Astrocyte of the cerebellum (primary cell): ENCODE measurements around the gene PDE10A.

Experiments
- DNase-seq: peaks from one replicate; pipeline ENCODE4 v3.0.0-alpha.2; 2011; ENCODE audit warnings: low read depth
- H3K4me3 ChIP-seq: 2 replicates; pipeline ENCODE4 v1.5.1; 2011; ENCODE audit warnings: mild to moderate bottlenecking, low read depth, low read length, moderate library complexity
- CTCF ChIP-seq: IDR thresholded peaks from 2 replicates; pipeline ENCODE4 v1.5.1; 2012; ENCODE audit warnings: low read length, low read depth, moderate library complexity, mild to moderate bottlenecking; ENCODE audit errors: missing control alignments
- in situ Hi-C: cut with HindIII; loops from 2 replicates; pipeline ENCODE4 v1.10.0; 2017; ENCODE audit warnings: low sequenced_read_pairs

PDE10A gene

GRCh38 chr6:165663377-165663735 lies 315 bp upstream of the PDE10A start:
- in situ Hi-C loops: no loop called here
- no peak for TF ChIP-seq CTCF
- no peak for DNase-seq
- H3K4me3 ChIP-seq: peak overlapping the region; percentile 61

DNA sequence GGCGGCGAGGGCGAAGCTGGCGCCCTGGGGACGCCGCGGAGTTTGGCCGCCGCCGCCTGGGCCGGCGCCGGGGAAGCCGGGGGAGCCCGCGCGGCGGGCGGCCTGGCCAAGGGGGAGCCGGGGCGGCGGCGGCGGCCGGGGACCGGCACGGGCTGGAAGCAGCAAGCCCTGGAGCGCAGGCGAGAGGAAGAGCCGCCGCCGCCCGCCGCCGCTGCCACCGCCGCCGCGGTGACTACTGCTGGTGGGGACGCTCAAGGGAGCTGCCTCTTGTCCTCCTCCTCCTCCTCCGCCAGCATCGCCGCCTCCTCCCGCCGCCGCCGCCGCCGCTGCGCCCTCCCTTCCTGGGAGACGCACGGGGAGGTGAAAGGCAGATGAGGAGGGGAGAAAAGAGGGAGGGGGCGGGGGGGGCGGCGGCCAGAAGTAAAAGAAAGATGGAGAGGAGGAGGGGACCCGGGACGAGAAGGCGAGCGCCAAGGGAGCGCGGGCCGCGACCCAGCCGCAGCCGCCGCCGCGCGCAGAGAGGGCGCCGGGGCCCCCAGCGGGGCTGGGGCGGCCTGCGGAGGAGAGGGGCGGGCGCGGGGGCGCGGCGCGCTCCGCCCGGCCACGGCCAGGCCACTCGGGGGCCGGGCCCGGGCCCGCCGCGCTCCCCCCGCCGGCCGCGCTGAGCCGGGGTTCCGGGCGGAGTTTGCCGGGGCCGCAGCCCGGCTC lies 846 bp downstream of the PDE10A start:
- DNase-seq: no peak

GRCh38 chr6:165661664-165662025 lies 1.4 kb downstream of the PDE10A start:
- TF ChIP-seq CTCF: no peak
- H3K4me3 ChIP-seq: peak overlapping the region; percentile 61
- no peak for DNase-seq
- in situ Hi-C loops: no loop called here

More for the DNA sequence above, 846 bp downstream of the PDE10A start:
- in situ Hi-C loops: no loop called here
- H3K4me3 ChIP-seq: peak overlapping the region; percentile 61
- no peak for TF ChIP-seq CTCF

DNA sequence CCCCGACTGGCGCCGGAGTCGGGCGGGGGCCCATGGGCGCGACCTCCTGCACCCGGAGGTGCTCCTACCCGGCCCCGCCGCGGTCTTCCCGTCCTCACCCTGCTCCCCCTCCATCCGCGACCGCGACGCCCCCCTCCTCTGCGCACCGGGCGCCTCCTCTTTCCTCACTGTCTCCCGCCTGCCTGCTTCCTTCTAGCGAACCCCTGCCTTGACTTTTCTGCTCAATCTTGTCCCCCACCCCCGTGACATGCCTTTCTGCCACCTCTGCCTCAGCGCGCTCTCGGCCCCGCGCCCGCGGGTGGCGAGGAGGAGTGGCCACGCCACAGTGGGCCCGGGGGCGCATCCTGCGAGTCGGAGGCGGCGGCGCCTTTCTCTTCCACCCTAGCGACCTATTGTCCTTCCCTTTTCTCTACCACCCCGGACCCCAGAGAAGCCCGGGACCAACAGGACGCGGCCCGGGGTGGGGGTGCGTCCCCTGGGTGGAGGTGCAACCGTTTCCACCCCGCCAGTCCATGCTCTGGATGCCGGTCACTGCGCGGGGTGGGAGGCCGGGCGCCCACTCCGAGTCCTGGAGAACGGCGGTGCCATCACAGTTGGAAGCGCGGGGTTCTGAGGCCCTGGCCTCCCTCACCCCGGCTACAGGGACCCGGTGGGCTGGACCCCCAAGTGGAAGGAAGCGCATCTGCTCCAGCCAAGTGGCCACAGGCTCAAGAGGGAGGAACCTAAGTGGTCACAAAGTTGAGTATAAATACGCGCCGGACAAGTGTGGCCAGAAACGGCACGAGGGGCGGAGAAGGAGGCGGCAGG lies 2.0 kb downstream of the PDE10A start:
- DNase-seq: no peak
- in situ Hi-C loops: no loop called here
- peak overlapping the region; percentile 61 for H3K4me3 ChIP-seq
- TF ChIP-seq CTCF: no peak

GRCh38 chr6:165659945-165660856 lies 2.8 kb downstream of the PDE10A start:
- peak overlapping the region; percentile 61 for H3K4me3 ChIP-seq
- TF ChIP-seq CTCF: no peak
- no peak for DNase-seq
- in situ Hi-C loops: no loop called here

GRCh38 chr6:165658395-165659058 lies 4.5 kb downstream of the PDE10A start:
- H3K4me3 ChIP-seq: no peak overlapping the region
- no peak for DNase-seq
- in situ Hi-C loops: no loop called here
- TF ChIP-seq CTCF: no peak
